IPS-NIHi11 (cell line): ENCODE measurements around the gene MOGAT3.

Experiments used
- DNase-seq: peaks from one replicate; pipeline ENCODE4 v3.0.0; 2012; ENCODE audit warnings: mixed read lengths, low spot score

MOGAT3 gene

DNA sequence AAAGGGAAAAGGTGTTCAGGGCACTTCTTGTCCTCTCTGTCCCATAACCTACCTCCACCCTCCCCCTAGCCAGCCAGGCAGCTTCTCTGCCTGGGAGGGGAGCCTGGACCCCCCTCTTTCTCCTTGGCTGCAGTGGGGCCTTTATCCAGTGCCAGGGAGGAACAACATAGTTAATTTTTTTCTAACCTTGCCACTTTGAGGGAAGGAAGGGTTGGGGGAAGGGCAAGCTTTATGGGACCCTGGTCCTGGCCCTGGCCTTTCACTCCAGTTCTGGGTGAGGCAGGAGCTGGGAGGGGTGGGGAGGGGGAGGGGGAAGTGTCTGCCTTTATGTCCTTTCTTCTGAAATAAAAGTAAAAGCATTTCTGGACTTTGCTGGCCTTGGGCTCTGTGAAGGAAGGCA, 39.9 kb downstream of the MOGAT3 start:
- DNase-seq: no peak

DNA sequence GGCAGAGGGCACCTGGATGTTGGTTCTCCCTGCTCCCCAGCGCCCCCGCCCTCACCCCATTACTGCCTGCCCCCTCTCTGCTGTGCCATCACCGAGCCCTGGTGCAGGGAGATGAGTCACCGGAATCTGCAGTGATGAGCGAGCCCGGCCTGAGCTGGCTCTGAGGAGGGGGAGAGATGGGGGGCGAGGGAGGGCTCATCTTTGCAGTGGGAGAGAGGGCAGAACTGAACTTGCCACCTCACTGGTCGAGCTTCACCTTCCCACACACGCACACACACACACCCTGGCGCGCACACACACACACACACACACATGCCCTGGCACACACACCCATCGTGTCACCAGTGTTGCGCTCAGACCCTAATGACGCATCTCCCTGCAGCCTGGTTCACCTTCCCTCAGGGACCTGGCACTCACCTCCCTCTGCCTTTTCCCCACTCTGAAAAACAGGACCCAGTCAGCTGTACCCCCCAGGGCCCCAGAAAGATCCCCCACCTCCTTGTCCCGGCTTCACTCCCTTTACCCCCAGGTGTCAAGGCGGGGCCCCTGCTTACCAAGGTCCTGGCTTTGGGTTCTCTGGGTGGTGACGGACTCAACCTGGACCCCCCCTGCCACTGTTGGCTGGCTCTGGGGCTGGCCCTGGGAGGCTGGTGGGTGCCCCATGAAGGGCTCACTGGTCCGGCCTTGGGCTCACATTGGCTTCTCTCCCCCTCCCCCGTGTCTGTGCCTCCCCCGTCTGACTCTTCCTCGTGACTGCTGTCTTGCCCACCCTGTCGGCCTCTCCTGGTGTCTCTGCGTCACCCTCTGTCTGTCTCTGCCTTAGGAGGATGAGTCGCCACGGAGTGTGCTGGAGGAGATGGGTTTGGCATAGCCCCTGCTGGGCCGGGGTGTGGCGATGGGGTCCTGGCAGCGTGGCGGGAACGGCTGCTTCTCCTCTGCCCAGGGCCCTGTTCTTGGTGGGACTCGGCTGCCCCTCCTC, 40.9 kb downstream of the MOGAT3 start:
- no peak for DNase-seq

DNA sequence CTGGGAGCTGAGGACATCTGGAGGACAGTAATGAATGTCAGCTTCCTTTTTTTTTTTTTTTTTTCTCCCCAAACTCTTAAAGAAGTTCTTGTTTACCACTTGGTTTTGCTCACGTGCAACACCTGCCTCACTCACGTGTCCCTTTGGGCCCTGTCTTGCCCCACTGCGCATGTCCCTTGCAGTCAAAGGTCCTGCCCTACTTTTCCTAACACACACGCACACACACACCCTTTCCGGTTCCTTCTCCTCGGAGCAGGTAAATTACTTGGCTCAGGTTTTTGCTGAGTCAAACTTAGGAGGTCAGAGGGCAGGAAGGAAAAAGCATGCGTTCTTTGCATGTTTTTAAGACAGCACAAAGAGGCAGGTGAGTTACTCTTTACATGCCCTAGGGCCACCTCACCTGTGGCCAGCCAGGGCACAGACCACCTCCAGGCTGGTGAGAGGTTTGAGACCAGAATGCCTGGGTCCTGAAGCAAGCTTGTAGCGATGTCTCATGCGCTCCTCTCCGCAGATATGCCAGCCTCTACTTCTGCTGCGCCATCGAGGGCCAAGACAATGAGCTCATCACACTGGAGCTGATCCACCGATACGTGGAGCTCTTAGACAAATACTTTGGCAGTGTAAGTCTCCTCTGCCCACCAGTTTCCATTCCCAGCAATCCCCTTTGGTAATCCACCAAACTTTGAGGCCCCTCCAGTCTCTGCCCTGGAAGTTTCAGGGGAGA, 43.8 kb downstream of the MOGAT3 start:
- DNase-seq: no peak

DNA sequence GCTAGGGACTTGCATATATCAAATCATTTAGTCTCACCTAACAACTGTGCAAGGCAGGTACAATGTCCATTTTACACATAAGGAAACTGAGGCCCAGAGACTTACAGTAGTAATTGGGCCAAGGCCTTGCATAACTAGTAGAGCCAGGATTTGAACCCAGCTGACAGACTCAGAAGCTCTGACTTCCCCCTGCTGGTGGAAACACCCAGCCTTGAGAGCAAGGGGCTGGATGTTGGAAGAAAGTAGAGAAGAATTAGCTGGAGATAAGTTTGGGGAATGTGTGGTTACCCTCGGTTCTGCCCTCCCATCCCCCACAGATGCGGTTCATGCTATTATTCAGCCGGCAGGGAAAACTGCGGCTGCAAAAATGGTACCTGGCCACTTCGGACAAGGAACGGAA, 44.6 kb downstream of the MOGAT3 start:
- no peak for DNase-seq

DNA sequence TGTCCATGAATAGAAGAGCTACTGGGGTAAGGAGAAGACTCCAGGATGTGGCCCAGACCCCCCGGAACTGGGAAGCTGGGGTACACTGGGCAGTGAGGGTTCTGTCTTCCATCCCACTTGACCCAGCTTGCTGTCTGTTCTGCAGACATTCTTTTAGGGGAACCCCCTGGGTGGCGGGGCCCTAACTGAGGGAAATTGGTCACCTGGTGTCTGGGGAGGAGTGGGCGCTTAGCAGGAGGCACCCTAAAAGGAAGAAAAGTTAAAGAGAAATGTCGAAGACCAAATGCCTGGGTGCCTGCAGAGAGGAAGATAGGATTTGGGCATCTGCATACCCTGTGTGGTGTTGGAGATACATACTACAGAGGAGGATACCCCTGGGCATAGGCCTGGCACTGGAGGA, 45.5 kb downstream of the MOGAT3 start:
- no peak for DNase-seq

GRCh38 chr7:101154693-101155102, 46.1 kb downstream of the MOGAT3 start:
- DNase-seq: peak; percentile 58

DNA sequence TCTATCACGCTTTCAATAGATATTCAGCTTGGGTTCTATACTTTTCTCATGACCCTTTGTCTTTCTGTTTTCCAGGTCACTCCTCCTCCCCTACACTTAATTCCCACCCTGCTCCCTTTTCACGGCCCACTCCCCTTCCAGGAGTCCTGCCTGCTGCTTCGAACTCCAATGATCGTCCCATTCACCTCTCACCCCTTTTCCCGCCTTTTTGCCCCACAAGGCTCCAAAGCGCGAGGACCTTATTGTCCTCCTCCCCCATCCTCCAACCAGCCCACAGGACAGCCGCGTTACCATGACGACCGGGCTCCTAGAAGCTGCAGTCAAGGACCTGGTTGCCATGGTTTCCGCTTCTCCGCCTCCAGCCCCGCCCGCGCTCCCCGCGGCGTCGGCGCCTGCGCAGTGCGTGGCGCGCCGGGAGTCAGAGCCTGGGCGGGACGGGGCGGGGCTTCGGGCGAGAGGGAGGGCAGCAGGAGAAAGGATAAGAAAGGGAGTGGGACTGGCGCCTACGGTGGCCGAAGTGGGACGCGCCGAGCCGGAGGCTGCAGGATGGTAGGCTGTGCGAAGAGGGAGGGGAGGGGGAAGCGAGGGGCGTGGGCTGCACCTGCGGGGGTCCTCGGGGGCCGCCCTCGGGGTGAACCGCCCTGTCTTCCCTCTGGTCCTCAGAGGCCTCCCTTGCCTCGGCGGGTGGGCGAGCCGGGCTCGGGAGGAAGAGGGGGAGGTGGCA, 46.7 kb downstream of the MOGAT3 start, which contains the start of gene AP1S1:
AP1S1 (plus strand) TSS at position 508 of the 724 bp plus-strand sequence; CDS start at position 547, 39 bp downstream.
- DNase-seq: peak; percentile 99

- no peak for DNase-seq
Measured at GRCh38 chr7:101151908-101152651, 48.8 kb downstream of the MOGAT3 start.
